Dermis lymphatic vessel endothelial cell (primary cell): ENCODE data around the gene ENTPD2. TPM values are rescaled to one million over a fixed set of nuclear protein-coding genes. Genes with fewer than 3 reads are reported as not detected.

ENCODE experiments used
- total RNA-seq: library from RNA; depleted of rRNA; stranded (reverse); fragments of >200 nt; gene quantifications from 2 replicates; pipeline ENCODE4 v1.2.1, GENCODE V29; 2014

Gene ENTPD2
- total RNA-seq = not detected in 2 replicates

GRCh38 chr9:137053944-137054931, at the start of gene ENTPD2:
TSS of gene ENTPD2 (minus strand) at chr9:137054061. CDS start at chr9:137053997, 64 bp downstream.

GRCh38 chr9:137086531-137087408, 32.9 kb upstream of the ENTPD2 start, which contains the start of gene MAN1B1:
TSS of gene MAN1B1 (plus strand) at chr9:137086985. CDS start at chr9:137087000, 15 bp downstream.

GRCh38 chr9:137077010-137077747, 23.3 kb upstream of the ENTPD2 start, which contains the start of gene UAP1L1:
TSS of gene UAP1L1 (plus strand) at chr9:137077517. CDS start at chr9:137077533, 16 bp downstream.

GRCh38 chr9:137070201-137070905, 16.5 kb upstream of the ENTPD2 start, which contains the start of gene SAPCD2:
TSS of gene SAPCD2 (minus strand) at chr9:137070557. CDS start at chr9:137070460, 97 bp downstream.

GRCh38 chr9:137046088-137046787, 7.6 kb downstream of the ENTPD2 start, which contains the start of gene NPDC1:
TSS of gene NPDC1 (minus strand) at chr9:137046177. CDS start at chr9:137045989, 188 bp downstream.

GRCh38 chr9:137031904-137032640, 21.8 kb downstream of the ENTPD2 start, which contains the start of gene FUT7:
TSS of gene FUT7 (minus strand) at chr9:137032088. CDS start at chr9:137031991, 97 bp downstream.

GRCh38 chr9:137027369-137028262, 26.2 kb downstream of the ENTPD2 start, which contains the start of gene ABCA2:
TSS of gene ABCA2 (minus strand) at chr9:137028237. CDS start at chr9:137028140, 97 bp downstream.

Other genes starting within 250 kb of the ENTPD2 start
- gene RABL6, start 246.1 kb downstream of the ENTPD2 start, total RNA-seq = 49.3 and 52.9 TPM in 2 replicates
- 0.60 and 0.65 TPM in 2 replicates for gene AJM1, start 211.6 kb downstream of the ENTPD2 start, total RNA-seq
- 185 and 194 TPM in 2 replicates for gene PHPT1, start 204.7 kb downstream of the ENTPD2 start, total RNA-seq
- gene MAMDC4, start 201.7 kb downstream of the ENTPD2 start, total RNA-seq = 0.52 and 0.65 TPM in 2 replicates
- gene EDF1, start 187.8 kb downstream of the ENTPD2 start, total RNA-seq = 286 and 317 TPM in 2 replicates
- 12.7 and 18.0 TPM in 2 replicates for gene TRAF2, start 167.5 kb downstream of the ENTPD2 start, total RNA-seq
- 140 and 161 TPM in 2 replicates for gene FBXW5, start 109.3 kb downstream of the ENTPD2 start, total RNA-seq
- 0.54 and 0.77 TPM in 2 replicates for gene C8G, start 108.8 kb downstream of the ENTPD2 start, total RNA-seq
- gene LCN12, start 101.8 kb downstream of the ENTPD2 start, total RNA-seq = 0.11 TPM in 1 of 2 replicates, not detected in the other
- gene PTGDS, start 76.6 kb downstream of the ENTPD2 start, total RNA-seq = 0.43 and 2.8 TPM in 2 replicates
- under 0.01 TPM in 1 of 2 replicates, not detected in the other for gene LCNL1, start 71.1 kb downstream of the ENTPD2 start, total RNA-seq
- gene PAXX, start 61.6 kb downstream of the ENTPD2 start, total RNA-seq = 8.0 and 9.2 TPM in 2 replicates
- not detected in 2 replicates for gene CLIC3, start 57.5 kb downstream of the ENTPD2 start, total RNA-seq
- gene ABCA2, start 25.8 kb downstream of the ENTPD2 start, total RNA-seq = 4.8 and 6.8 TPM in 2 replicates
- not detected in 2 replicates for gene FUT7, start 22.0 kb downstream of the ENTPD2 start, total RNA-seq
- 4.8 and 8.2 TPM in 2 replicates for gene NPDC1, start 7.9 kb downstream of the ENTPD2 start, total RNA-seq
- 2.0 and 2.5 TPM in 2 replicates for gene SAPCD2, start 16.5 kb upstream of the ENTPD2 start, total RNA-seq
- 19.7 and 21.1 TPM in 2 replicates for gene UAP1L1, start 23.5 kb upstream of the ENTPD2 start, total RNA-seq
- 54.2 and 55.7 TPM in 2 replicates for gene MAN1B1, start 32.9 kb upstream of the ENTPD2 start, total RNA-seq
- gene DPP7, start 60.7 kb upstream of the ENTPD2 start, total RNA-seq = 77.3 and 94.1 TPM in 2 replicates
- under 0.01 TPM in 1 of 2 replicates, not detected in the other for gene GRIN1, start 85.1 kb upstream of the ENTPD2 start, total RNA-seq
- not detected in 2 replicates for gene LRRC26, start 116.0 kb upstream of the ENTPD2 start, total RNA-seq
- gene TMEM210, start 118.0 kb upstream of the ENTPD2 start, total RNA-seq = 0.09 TPM in 1 of 2 replicates, not detected in the other
- 19.9 and 20.9 TPM in 2 replicates for gene ANAPC2, start 134.5 kb upstream of the ENTPD2 start, total RNA-seq
- 81.8 and 83.4 TPM in 2 replicates for gene SSNA1, start 134.6 kb upstream of the ENTPD2 start, total RNA-seq
- gene TPRN, start 146.7 kb upstream of the ENTPD2 start, total RNA-seq = 2.3 and 3.4 TPM in 2 replicates
- gene TMEM203, start 151.6 kb upstream of the ENTPD2 start, total RNA-seq = 21.4 and 23.5 TPM in 2 replicates
- gene NDOR1, start 151.6 kb upstream of the ENTPD2 start, total RNA-seq = 2.1 and 2.2 TPM in 2 replicates
- 0.09 and 0.11 TPM in 2 replicates for gene RNF208, start 168.2 kb upstream of the ENTPD2 start, total RNA-seq
- gene CYSRT1, start 171.1 kb upstream of the ENTPD2 start, total RNA-seq = 0.22 and 0.26 TPM in 2 replicates
- gene RNF224, start 173.4 kb upstream of the ENTPD2 start, total RNA-seq = not detected in 2 replicates
- gene SLC34A3, start 176.8 kb upstream of the ENTPD2 start, total RNA-seq = not detected in 2 replicates
- 76.1 and 80.8 TPM in 2 replicates for gene TUBB4B, start 187.2 kb upstream of the ENTPD2 start, total RNA-seq
- 0.54 TPM in 1 of 2 replicates, not detected in the other for gene STPG3, start 197.2 kb upstream of the ENTPD2 start, total RNA-seq
- 51.5 and 52.8 TPM in 2 replicates for gene NELFB, start 201.3 kb upstream of the ENTPD2 start, total RNA-seq
- gene TOR4A, start 223.7 kb upstream of the ENTPD2 start, total RNA-seq = 24.7 and 25.0 TPM in 2 replicates
- 23.0 and 41.4 TPM in 2 replicates for gene NRARP, start 248.2 kb upstream of the ENTPD2 start, total RNA-seq